PC-9 (cell line): Measurements from ENCODE around the gene ARL2.

Experiments used
- CTCF ChIP-seq: fragments of 200-600 bp; sonication (generic); conservative IDR thresholded peaks from 2 replicates; pipeline ENCODE4 v1.6.1; 2017; ENCODE audit warnings: mixed run types, antibody characterized with exemption, mild to moderate bottlenecking, moderate library complexity
- EZH2 ChIP-seq: fragments of 200-600 bp; sonication (generic); IDR thresholded peaks from 2 replicates; pipeline ENCODE4 v1.8.0; 2017; ENCODE audit warnings: antibody characterized with exemption, low read depth

DNA sequence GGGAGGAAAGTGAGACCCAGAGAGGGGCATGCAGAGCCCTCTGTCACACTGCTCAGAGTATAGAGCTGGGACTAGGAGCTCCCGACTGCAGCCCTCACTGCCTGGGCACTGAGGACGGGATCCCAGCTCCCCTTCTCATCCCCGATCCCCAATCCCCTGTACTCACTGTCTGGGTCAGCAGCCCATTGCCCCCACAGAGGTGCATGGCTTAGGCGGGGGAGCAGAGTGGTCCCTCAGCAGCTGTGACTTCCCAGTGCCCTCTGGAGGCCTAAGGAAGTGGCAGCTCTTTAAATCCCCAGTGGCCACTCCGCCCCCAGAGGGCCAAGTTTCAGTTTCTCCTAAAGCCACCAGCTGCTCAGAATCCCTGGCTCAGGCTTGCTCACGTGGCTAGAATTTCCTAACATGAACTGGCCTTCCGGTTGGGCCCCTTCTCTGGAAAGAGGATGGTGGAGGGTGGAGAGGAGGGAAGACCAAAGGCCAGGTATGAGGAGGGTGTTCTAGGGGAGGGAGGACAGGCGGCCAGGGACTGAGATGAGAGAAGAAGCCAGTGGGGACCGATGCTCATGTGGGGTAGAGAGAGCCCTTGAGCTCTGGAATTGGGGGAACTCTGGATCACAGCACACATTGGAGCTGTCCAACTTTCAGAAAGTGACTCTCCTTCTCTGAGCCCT, 17.1 kb upstream of the ARL2 start, which contains the start of gene BATF2:
- peak; percentile 64; the same call in 1 of the 2 replicates for TF ChIP-seq CTCF
- TF ChIP-seq EZH2: no peak
